ENCODE measurements around the gene R3HDM1.
"Not testable (repeated sequence)": the region's sequence is repeated elsewhere in the genome, so short reads cannot be mapped to it uniquely, and the experiment has no call there.

Gene R3HDM1

DNA sequence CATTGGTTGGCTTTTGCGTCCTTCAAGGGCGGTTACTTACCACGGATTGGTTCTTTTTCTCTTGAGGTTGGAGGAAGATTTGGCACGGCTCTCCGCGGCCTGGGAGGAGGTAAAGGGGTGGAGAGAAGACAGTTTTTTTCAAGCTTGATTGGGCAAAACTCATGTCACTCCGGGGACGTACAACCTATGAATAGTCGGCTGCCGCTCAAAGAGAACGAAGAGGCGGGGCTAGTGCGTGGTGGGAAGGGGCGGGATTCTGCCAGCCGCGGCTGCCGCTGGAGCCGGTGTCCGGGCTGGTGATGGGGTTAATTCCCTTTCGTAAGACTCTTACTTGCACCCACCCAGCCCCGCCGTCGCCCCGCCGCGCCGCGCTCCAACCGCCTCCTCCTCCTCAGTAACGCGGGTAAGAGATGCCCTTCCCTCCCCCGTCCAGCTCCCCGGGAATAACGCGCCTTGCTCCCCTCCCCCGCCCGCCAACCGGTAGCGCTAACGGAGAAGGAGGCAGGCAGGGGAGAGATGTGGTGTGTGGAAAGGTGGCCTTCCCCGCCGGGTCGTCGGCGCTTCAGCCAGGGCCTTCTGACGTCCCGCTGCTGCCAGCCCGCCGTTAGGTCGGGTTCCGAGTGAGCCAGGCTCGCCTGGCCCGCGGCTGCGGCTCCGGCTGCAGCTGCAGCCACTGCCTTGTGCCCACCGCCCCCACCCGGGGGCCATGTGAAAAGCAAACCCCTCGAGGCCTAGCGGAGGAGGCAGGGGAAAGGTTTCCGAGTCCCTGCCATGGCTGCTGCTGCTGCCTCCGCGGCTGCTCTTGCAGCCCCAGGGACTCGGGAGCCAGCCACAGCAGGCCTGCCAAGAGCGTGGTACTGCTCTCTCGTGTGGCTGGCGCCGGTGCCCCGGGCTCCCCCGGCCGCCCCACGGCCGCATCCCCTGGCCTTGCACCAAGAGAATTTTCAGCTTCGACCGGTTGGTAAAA is at the start of gene R3HDM1:
R3HDM1 (plus strand) TSS at position 254 of the 967 bp plus-strand sequence. CDS start 73,362 bp downstream, outside the sequence.
- peak within 1 kb of the TSS; percentile 94 for H3K4me3 ChIP-seq (ENCODE audit: low read depth, low read length)
- TF ChIP-seq, protein P1, sequence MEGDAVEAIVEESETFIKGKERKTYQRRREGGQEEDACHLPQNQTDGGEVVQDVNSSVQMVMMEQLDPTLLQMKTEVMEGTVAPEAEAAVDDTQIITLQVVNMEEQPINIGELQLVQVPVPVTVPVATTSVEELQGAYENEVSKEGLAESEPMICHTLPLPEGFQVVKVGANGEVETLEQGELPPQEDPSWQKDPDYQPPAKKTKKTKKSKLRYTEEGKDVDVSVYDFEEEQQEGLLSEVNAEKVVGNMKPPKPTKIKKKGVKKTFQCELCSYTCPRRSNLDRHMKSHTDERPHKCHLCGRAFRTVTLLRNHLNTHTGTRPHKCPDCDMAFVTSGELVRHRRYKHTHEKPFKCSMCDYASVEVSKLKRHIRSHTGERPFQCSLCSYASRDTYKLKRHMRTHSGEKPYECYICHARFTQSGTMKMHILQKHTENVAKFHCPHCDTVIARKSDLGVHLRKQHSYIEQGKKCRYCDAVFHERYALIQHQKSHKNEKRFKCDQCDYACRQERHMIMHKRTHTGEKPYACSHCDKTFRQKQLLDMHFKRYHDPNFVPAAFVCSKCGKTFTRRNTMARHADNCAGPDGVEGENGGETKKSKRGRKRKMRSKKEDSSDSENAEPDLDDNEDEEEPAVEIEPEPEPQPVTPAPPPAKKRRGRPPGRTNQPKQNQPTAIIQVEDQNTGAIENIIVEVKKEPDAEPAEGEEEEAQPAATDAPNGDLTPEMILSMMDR (IDR thresholded peaks at IDR 0.05; ENCODE audit: low read depth, low read length), result 0 out of 2 replicates have a peak, but pooled peaks have one; percentile 5

GRCh38 chr2:135485441-135485840 is 45.8 kb upstream of the R3HDM1 start:
- TF ChIP-seq, protein P1 (IDR thresholded peaks at IDR 0.05; ENCODE audit: low read depth, low read length), result no peak
- H3K4me3 ChIP-seq (ENCODE audit: low read depth, low read length), result no peak overlapping the region

DNA sequence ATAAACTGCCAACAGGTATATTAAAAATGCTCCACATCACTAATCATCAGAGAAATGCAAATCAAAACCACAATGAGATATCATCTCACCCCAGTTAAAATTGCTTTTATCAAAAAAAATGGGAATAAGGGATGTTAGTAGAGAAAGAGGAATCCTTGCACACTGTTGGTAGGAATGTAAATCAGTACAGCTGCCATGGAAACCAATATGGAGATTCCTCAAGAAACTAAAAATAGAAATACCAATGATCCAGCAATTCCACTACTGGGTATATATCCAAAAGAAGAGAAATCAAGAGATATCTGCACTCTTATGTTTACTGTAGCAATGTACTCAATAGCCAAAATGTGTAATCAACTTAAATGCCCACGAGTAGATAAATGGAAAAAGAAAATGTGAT is 40.9 kb upstream of the R3HDM1 start:
- TF ChIP-seq, protein P1 (IDR thresholded peaks at IDR 0.05; ENCODE audit: low read depth, low read length), result no peak

DNA sequence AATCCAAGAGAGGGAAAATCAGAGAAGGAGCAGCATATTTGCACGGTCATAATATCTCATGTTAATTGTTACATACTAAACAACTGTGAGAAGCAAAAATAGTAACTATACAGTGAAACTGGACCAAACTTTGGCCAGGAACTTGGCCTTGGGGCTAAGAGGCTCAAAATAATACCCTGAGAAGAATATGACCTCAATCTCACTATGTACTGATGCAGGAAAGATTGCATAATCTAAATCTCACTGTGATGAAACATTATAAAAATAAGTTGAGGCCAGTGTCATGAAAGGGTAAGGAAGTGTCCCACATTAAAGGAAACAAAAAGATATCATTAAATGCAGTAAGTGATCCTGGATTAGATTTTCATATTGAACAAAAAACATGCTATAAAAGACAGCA is 36.8 kb upstream of the R3HDM1 start:
- no peak overlapping the region for H3K4me3 ChIP-seq (ENCODE audit: low read depth, low read length)
- TF ChIP-seq, protein P1 (IDR thresholded peaks at IDR 0.05; ENCODE audit: low read depth, low read length), result no peak

More for the DNA sequence above, 40.9 kb upstream of the R3HDM1 start:
- H3K4me3 ChIP-seq (ENCODE audit: low read depth, low read length), result no peak overlapping the region

DNA sequence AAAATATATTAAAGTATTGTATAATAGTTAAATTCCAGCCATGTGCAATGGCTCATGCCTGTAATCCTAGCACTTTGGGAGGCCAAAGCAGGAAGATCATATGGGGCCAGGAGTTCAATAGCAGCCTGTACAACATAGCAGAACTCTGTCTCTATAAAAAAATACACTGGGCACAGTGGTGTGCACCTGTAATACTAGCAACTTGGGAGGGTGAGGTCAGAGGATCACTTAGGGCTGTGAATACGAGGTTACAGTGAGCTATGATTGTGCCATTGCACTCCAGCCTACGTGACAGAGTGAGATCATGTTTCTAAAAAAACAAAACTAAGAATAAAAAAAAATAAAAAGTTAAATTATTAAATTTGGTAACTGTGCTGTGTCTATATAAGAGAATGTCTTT is 36.4 kb upstream of the R3HDM1 start:
- TF ChIP-seq, protein P1 (IDR thresholded peaks at IDR 0.05; ENCODE audit: low read depth, low read length), result no peak
- no peak overlapping the region for H3K4me3 ChIP-seq (ENCODE audit: low read depth, low read length)

- not testable (repeated sequence) for H3K4me3 ChIP-seq (ENCODE audit: low read depth, low read length)
These were observed 32.7 kb upstream of the R3HDM1 start for GRCh38 chr2:135498588-135498987.

DNA sequence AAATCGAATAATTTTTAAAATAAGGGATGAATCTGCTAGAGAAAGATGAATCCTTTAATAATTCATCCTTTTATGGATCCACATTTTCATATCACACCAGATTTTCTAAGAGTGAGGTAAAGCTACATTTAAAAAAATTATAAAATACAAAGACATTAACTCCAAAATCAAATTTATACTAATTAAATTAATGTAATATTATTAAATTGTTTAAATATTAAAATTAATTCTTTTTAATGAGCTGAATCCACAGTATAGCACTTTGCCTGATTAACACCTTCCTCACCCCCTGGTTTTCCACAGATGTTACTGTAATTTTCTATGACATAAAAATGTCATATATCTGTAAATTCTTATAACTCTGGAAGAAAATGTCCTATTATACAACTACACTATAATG is 26.5 kb upstream of the R3HDM1 start:
- no peak overlapping the region for H3K4me3 ChIP-seq (ENCODE audit: low read depth, low read length)
- TF ChIP-seq, protein P1 (IDR thresholded peaks at IDR 0.05; ENCODE audit: low read depth, low read length), result no peak

Data from WI38 (cell line).